Gastroesophageal sphincter (tissue), 3 donors: Measurements from ENCODE around the gene DDX46.

ENCODE experiments used
- EP300 ChIP-seq: sonication (generic); formaldehyde crosslinking; IDR thresholded peaks from one replicate; pipeline ENCODE4 v1.6.1; 2017; ENCODE audit warnings: antibody characterized with exemption, mild to moderate bottlenecking
- POLR2A ChIP-seq, 2 donors: fragments of 450-650 bp; IDR thresholded peaks; one replicate each; pipeline ENCODE4 v1.6.1; 2017; ENCODE audit warnings: antibody characterized with exemption in 2 of 2, mild to moderate bottlenecking in 2 of 2, moderate library complexity in 1 of 2
- POLR2AphosphoS5 ChIP-seq: sonication (generic); formaldehyde crosslinking; IDR thresholded peaks from one replicate; pipeline ENCODE4 v1.6.1; 2017; ENCODE audit warnings: antibody characterized with exemption
- TF ChIP-seq, protein P1 (sequence below), 4 experiments: fragments of 200-600 bp in 2 of 4; fragments of 450-650 bp in 2 of 4; sonication (generic) in 1 of 4; IDR thresholded peaks; one replicate each; pipeline ENCODE4 v1.5.1; 2017 to 2019; ENCODE audit warnings: antibody characterized with exemption in 4 of 4, mild to moderate bottlenecking in 2 of 4, moderate library complexity in 2 of 4

GRCh38 chr5:134845852-134846640 is 87.5 kb downstream of the DDX46 start, which contains the start of gene C5orf24:
- TF ChIP-seq, protein P1, sequence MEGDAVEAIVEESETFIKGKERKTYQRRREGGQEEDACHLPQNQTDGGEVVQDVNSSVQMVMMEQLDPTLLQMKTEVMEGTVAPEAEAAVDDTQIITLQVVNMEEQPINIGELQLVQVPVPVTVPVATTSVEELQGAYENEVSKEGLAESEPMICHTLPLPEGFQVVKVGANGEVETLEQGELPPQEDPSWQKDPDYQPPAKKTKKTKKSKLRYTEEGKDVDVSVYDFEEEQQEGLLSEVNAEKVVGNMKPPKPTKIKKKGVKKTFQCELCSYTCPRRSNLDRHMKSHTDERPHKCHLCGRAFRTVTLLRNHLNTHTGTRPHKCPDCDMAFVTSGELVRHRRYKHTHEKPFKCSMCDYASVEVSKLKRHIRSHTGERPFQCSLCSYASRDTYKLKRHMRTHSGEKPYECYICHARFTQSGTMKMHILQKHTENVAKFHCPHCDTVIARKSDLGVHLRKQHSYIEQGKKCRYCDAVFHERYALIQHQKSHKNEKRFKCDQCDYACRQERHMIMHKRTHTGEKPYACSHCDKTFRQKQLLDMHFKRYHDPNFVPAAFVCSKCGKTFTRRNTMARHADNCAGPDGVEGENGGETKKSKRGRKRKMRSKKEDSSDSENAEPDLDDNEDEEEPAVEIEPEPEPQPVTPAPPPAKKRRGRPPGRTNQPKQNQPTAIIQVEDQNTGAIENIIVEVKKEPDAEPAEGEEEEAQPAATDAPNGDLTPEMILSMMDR (IDR thresholded peaks at IDR 0.05) = peak in 2 of 4 experiments; percentile 18 to 21
- TF ChIP-seq POLR2A (IDR thresholded peaks at IDR 0.05) = peak; percentile 96
- TF ChIP-seq POLR2AphosphoS5 = peak; percentile 88
- TF ChIP-seq EP300 = no peak
